Tibial artery (tissue), 4 donors: ENCODE results near the gene OSGEPL1.
A peak's percentile ranks its signal among the peaks of the same experiment; 100 is the strongest.
"Not testable (repeated sequence)": the region's sequence is repeated elsewhere in the genome, so short reads cannot be mapped to it uniquely, and the experiment has no call there.

Experiments used
- DNase-seq, 2 donors: peaks; one replicate each; pipeline ENCODE4 v3.0.0-alpha.2; 2019
- H3K27ac ChIP-seq, 2 donors: fragments of 200-600 bp; sonication (generic) in 1 of 2; 1 replicate in 1 of 2; 2 replicates in 1 of 2; pipeline ENCODE4 v1.5.1; 2018 to 2019; ENCODE audit warnings: mild to moderate bottlenecking in 1 of 2
- H3K27me3 ChIP-seq, 2 donors: fragments of 200-600 bp; sonication (generic) in 1 of 2; one replicate each; pipeline versions ENCODE4 v1.5.1 to v1.6.0; 2016 to 2019
- H3K36me3 ChIP-seq, 3 donors: fragments of 200-600 bp; sonication (generic) in 2 of 3; one replicate each; pipeline ENCODE4 v1.5.1; 2016 to 2019; ENCODE audit warnings: mild to moderate bottlenecking in 2 of 3
- H3K4me1 ChIP-seq, 4 donors: fragments of 200-600 bp; sonication (generic) in 2 of 4; 1 replicate in 3 of 4; 2 replicates in 1 of 4; pipeline ENCODE4 v1.5.1; 2016 to 2019
- H3K4me3 ChIP-seq, 2 donors: fragments of 200-600 bp; sonication (generic) in 1 of 2; 1 replicate in 1 of 2; 2 replicates in 1 of 2; pipeline ENCODE4 v1.5.1; 2018 to 2019; ENCODE audit warnings: mild to moderate bottlenecking in 2 of 2
- H3K9me3 ChIP-seq, 3 donors: fragments of 200-600 bp; sonication (generic) in 1 of 3; one replicate each; pipeline ENCODE4 v1.5.1; 2016 to 2019
- CTCF ChIP-seq, 2 experiments: fragments of 200-600 bp in 1 of 2; fragments of 450-650 bp in 1 of 2; IDR thresholded peaks; one replicate each; pipeline ENCODE4 v1.5.1; 2017 to 2019; ENCODE audit warnings: antibody characterized with exemption in 2 of 2, mild to moderate bottlenecking in 1 of 2, moderate library complexity in 1 of 2
- intact Hi-C: fragments of 100-400 bp; cut with DNase I; formaldehyde crosslinking; loops from one replicate; pipeline ENCODE4 v1.15.0; 2023; ENCODE audit warnings: low total_unique reads

OSGEPL1 gene

GRCh38 chr2:189762229-189762550 is 402 bp downstream of the OSGEPL1 start:
- peak overlapping the region; percentile 72 to 87 for H3K4me3 ChIP-seq
- no peak for DNase-seq
- peak overlapping the region; percentile 81 to 83 for H3K27ac ChIP-seq
- intact Hi-C loops: no loop called here
- peaks cover 0 to 17% (median 9%) of the 10 kb centered on the region in 4 donors for H3K4me1 ChIP-seq
- H3K36me3 ChIP-seq: peaks cover 0 to 17% (median 0%) of the 10 kb centered on the region in 3 donors
- H3K27me3 ChIP-seq: no peaks in the 10 kb centered on the region
- TF ChIP-seq CTCF (IDR thresholded peaks at IDR 0.05): no peak
- H3K9me3 ChIP-seq: no peaks in the 10 kb centered on the region

GRCh38 chr2:189760154-189760553 is 2.4 kb downstream of the OSGEPL1 start:
- DNase-seq, H3K27me3 ChIP-seq, intact Hi-C loops, H3K27ac ChIP-seq, H3K4me3 ChIP-seq, H3K9me3 ChIP-seq: not testable (repeated sequence)
- peaks cover 0 to 17% (median 9%) of the 10 kb centered on the region in 4 donors for H3K4me1 ChIP-seq
- peaks cover 1 to 16% (median 3%) of the 10 kb centered on the region in 3 donors for H3K36me3 ChIP-seq

GRCh38 chr2:189756311-189756952 is 6.2 kb downstream of the OSGEPL1 start:
- intact Hi-C loops: no loop called here
- peaks cover 0 to under 1% (median 0%) of the 10 kb centered on the region in 4 donors for H3K4me1 ChIP-seq
- peaks cover 22 to 44% (median 32%) of the 10 kb centered on the region in 3 donors for H3K36me3 ChIP-seq
- TF ChIP-seq CTCF (IDR thresholded peaks at IDR 0.05): no peak
- H3K9me3 ChIP-seq: no peaks in the 10 kb centered on the region
- no peak overlapping the region for H3K4me3 ChIP-seq
- DNase-seq: no peak
- no peaks in the 10 kb centered on the region for H3K27me3 ChIP-seq
- H3K27ac ChIP-seq: no peak overlapping the region

- H3K4me1 ChIP-seq: no peaks in the 10 kb centered on the region
- DNase-seq: no peak
- H3K36me3 ChIP-seq: peaks cover 35 to 66% (median 51%) of the 10 kb centered on the region in 3 donors
- no peak overlapping the region for H3K27ac ChIP-seq
- H3K4me3 ChIP-seq: no peak overlapping the region
- no peaks in the 10 kb centered on the region for H3K27me3 ChIP-seq
- peak; percentile 30 to 42 for TF ChIP-seq CTCF (IDR thresholded peaks at IDR 0.05)
- H3K9me3 ChIP-seq: no peaks in the 10 kb centered on the region
- intact Hi-C loops: no loop called here
These were observed 11.4 kb downstream of the OSGEPL1 start for GRCh38 chr2:189751080-189751658.

- Histone ChIP-seq H3K4me1 (no peaks in the 10 kb centered on the region), H3K4me3 (no peak overlapping the region), H3K27ac (no peak overlapping the region)
These were observed 33.2 kb downstream of the OSGEPL1 start for GRCh38 chr2:189729430-189729829.

More at GRCh38 chr2:189729430-189729829, 33.2 kb downstream of the OSGEPL1 start:
- no peaks in the 10 kb centered on the region for H3K9me3 ChIP-seq
- H3K36me3 ChIP-seq: peaks cover 0 to 12% (median 4%) of the 10 kb centered on the region in 3 donors
- no peaks in the 10 kb centered on the region for H3K27me3 ChIP-seq
- no peak for TF ChIP-seq CTCF (IDR thresholded peaks at IDR 0.05)
- no peak for DNase-seq
- intact Hi-C loops: no loop called here
